Measurements from ENCODE around the gene ERICH2.
A peak's percentile ranks its signal among the peaks of the same experiment; 100 is the strongest.
"Not testable (repeated sequence)": the region's sequence is repeated elsewhere in the genome, so short reads cannot be mapped to it uniquely, and the experiment has no call there.

ERICH2 gene, protein sequence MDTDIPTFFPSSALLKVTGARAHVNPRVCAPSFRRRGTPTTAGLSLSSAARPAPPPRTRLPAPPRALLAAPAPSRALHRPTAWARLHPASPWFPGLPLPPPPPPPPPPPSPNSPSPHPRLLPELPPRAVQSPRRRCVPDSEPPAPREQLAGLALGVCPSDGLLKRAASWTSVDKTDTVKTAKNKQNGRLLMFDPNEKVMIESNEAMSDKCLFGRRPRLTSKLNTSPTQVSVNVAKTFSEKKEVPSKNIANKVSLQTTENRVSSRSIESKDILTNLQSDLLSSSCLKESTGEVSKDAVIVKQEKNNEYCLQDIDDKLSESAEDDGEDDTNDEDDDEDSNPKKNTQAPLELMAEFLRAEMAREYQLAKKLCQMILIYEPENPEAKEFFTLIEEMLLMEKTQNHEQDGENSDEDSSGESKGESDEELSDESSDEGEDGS

DNA sequence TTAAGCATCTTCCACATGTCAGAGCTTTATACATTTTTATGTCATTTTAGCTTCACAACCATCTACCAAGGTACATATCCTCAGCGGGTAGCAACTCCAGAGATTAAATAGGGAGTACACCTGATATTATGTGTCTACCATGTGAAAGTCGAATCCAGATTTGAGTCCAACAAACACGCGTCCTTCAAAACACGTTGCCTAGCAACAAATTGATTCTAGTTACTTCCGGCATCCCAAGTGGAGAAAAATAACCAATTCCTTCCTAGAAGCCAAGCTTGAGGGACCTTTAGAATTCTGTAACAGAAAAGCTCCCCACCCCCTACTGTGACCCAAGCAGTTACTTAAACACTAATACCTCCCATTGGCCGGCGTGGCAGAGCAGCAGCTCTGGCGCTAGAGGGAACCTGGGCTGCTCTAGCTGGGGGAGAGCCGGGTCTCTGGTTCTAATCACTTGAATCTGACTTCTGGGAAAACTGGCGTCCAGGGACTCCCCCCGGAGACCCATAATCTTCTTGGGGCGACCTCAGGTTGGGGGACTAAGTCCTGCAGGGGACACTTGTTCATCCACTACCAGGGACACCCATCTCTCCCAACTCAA lies at the start of gene ERICH2:
TSS of gene ERICH2 (plus strand) at position 371 of the 598 bp plus-strand sequence. CDS start 304 bp downstream, outside the sequence.
- peak; percentile 8 for DNase-seq

DNA sequence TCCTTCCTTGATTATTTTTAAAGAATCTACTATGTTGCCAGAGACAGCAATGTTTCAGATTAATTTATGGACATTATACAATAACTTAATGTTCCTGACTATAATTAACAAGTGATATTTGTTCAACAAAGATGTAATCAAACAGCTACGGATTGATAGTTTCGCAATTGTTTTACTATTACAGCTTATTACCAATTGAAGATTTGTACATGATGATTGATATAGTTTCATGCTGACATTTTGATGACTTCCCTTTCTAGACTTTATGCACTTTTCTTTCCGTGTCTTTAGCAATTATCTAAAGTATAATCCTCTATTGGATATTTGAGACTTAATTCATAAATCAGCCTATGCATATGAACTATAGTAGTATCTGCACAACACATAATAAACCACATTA lies 48.5 kb upstream of the ERICH2 start:
- DNase-seq = no peak

DNA sequence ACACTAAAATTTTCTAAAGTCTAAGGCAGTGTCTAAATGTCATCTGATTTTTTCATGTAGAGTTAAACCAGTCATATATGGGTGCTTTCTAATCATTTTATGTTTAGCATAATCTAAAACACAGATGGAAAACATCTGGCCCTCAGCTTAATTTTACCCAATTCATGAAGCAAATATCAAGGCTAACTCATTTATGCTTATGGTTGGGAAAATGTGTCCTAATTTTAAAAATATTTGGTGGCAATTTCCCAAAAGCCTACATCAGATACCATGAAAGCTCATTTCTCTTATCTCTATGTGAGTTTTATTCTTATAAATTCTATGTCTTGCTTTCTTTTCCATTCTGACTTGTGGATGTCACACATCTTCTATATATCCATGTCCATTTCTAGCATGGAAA lies 47.9 kb upstream of the ERICH2 start:
- no peak for DNase-seq

DNA sequence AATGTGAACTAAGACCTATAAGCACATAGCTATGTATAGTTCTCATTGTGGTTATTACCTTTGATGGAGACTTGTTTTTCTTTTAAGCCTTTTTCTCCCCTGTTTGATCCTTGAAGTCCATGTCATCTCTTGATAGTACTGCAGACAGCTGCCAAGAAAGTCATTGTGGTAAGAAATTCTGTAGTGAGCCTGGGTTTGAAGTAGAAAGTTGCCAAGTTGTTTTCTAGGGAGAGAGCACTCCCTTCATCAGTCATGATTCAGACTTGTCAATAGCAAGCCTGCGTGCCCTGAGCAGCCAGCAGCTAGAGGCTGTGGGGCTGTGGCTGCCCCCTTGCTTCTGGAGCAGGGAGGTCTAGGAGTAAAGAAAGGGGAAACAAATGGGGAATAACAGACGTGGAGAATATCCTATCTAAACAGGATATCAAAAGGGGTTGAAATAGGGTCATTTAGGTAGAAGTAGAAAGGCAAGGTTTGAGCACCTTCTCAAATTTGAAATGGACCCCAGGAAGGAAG lies 46.7 kb upstream of the ERICH2 start:
- DNase-seq = no peak

DNA sequence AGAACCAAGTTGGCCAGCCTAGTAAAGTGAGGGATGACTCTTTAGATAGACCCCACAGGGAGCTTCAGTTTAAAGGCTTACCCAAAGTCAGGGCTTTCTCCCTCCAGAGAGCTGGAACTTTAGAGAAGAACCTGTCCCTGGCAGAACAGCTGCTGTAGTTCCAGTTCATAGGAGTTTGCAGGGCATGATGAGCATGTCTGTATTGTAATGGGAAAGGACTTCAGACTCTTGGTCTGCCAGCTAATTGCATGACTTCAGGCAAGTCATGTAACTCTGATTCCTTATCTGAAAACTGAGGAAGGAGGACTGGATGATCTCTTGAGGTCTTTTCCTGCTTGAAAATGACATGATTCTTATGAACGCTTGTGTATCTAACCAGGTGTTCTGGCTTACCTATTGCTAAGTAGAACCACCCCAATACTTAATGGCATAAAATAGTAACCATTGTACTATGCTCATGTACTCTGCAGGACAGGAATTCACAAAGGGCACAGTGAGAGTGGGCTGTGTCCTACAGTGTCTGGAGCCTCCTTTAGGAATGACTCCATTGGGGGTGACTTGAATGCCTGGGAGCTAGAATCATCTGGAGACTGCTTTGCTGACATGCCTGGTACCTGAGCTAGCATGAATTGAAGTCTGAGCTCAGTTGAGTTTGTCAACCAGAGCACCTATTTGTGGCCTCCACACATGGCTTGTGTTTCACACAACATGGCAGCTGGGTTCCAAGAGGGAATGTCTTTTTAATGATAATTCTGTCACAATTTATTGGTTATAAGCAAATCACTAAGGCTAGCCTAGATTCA lies 36.2 kb upstream of the ERICH2 start:
- DNase-seq = no peak

DNA sequence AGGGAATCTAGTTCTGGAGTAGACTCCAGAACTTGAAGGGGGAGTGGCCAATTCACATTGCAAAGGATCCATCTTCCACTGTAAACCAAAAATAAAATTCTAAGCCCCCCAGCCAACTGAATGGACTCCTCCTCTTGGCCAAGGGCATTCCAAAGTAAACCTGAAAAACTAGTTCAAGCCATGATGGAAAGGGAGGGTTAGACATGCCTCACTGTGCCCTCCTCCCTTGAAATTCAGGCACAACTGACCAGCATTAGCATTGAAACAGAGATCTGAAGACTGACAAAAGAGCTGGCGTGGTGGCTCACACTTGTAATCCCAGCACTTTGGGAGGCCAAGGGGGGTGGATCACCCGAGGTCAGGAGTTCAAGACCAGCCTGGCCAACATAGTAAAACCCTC lies 35.6 kb upstream of the ERICH2 start:
- DNase-seq = not testable (repeated sequence)

DNA sequence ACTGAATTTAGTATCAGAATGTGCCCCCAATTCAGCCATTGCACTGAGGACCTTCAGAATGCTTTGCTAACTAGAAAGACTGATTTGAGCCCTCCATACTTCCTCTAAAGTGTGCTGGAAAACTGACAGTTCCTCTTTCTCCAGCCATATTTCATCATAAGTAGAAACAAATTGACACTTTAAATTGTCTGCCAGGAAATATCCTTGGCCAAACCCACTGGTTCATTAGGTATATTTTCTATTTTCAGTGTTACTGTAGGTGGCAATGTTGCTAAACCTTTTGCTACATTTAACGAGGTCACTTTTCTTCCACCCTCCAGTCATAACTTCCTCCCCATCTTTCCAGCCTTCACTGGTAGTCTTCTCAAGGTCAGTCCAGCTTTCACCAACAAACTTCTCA lies 33.5 kb upstream of the ERICH2 start:
- DNase-seq = no peak

DNA sequence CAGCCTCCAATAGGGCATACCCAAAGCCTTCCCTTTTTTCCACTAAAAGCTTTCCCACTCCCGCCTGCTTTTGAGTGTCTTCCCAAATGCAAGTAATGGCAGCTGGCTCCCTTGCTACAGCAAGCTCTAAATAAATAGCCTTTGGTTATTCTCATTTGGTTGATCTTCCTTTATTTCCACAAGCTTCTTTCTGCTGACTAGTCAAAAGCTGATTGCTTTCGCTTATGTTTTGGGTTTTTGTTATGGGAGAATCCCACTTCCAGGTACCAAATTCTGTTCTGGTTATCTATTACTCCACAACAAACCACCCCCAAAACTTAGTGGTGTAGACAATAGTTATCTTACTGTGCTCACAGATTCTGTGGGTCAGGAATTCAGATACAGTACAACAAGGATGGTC lies 32.8 kb upstream of the ERICH2 start:
- DNase-seq = no peak

DNA sequence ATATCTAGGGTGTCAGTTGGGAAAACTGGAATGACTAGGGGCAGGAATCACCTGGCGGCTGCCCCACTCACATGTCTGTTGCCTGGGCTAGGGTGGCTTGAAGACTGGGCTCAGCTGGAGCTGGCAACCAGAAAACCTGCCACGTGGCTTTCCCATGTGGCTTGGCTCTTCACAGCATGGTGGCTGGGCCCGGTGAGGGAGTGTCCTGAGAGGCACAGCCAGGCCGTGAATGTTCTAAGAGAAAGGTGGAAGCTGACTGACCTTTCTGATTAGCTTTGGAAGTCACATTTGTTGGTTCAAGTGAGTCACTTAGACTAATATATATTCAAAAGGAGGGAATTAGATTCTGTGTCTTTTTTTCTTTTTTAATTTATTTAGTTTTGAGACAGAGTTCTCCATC lies 32.4 kb upstream of the ERICH2 start:
- DNase-seq = no peak

DNA sequence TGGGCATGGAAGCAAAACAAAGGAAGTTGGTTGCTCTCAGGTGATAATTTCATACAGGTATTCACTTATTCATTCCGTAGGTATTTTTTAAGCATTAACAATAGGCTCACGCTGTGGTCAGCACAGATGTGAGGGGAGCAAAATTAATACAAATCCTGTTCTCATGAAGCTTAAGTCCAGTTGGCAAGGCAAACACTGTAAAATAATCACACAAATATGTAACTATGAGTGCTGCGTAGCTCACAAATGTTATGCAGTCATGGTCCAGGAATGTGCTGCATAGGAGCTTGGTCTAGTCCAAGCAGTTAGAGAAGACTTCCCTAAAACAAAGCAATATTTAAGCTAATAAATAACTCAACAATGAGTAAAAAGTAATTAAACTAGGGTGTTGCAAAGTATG lies 31.1 kb upstream of the ERICH2 start:
- DNase-seq = no peak

DNA sequence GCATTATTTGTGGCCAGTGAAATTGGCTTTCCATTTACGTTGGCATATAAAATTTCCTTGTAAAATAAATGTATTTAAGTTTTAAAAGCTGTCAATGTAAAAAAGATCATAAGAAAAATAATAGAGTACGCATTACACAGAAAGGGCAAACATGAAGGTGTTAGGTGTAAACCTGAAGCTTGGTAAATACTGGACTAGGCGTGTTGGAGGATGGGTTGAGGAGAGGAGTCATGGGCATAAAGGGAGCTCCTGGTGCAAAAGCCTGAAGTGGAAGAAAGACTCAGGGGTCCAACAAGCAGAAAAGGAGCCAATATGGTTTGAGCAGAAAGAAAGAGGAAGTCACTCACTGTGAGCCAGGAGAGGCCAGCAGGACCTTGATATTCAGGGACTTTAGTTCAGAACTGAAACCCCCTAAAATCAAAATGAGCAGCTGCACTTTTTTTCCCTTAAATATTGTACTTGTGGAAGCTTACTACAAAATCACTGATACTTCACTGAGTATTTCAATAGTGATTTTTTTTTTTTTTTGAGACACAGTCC lies 30.6 kb upstream of the ERICH2 start:
- DNase-seq = no peak

DNA sequence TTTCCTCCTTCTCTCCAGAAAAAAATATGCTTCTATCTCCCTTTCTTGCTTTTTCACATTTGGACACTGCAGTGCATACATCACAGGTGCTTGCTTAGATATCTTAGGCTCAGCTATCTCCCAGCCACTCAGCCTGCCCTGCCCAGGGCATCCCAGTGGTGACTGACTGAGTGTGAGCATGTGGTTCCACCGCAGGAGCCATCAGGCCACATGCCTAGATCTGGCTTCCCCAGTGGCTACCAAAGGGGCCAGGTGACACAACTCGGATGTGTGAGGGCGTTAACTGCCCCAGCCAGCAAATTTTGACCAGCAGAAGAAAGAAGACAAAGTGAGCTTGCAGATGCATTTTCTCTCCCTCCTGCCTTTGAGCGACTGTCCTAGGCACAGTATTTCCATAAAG lies 29.5 kb upstream of the ERICH2 start:
- no peak for DNase-seq

DNA sequence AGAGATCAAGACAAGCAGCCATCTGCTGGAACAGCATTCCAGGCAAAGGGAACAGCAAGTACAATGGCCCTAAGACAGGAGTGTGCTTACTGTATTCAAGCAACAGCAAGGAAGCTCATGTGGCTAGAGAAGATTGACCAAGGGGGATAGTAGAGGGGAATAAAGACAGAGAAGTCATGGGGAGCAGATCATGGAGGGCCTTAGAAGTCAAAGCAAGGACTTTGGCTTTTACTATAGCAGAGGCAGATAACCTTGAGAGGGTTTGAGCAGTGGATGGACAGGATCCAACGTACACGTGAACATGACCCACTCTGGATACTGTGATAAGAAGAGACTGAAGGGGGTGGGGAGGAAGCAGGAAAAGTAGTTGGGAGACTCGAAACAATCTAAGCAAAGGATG lies 28.2 kb upstream of the ERICH2 start:
- no peak for DNase-seq

DNA sequence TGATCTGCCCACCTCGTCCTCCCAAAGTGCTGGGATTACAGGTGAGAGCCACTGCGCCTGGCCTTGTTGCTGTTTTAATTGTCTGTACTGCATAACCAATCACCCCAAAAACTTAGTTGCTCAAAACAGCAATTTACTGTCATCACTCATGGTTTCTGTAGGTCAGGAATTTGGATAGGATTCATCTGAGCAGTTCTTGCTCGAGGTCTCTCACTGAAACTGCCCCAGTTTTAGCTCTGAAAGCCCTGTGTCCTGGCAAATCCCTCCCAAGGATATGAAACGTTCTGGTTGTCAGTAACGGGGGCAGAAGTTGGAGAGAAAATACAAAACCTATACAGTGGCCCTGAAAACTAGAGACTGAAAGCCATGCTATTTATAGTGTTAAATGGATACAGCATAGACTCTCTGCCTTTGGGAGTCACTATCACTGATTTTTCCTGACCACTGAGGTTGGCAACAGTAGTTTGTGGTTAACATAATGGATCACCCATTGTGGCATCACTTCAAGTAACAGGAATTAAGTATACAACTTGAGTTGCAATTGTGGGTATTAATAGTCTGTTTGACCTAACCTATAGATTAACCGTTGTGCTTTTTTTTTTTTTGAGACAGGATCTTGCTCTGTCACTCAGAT lies 27.2 kb upstream of the ERICH2 start:
- DNase-seq = no peak

DNA sequence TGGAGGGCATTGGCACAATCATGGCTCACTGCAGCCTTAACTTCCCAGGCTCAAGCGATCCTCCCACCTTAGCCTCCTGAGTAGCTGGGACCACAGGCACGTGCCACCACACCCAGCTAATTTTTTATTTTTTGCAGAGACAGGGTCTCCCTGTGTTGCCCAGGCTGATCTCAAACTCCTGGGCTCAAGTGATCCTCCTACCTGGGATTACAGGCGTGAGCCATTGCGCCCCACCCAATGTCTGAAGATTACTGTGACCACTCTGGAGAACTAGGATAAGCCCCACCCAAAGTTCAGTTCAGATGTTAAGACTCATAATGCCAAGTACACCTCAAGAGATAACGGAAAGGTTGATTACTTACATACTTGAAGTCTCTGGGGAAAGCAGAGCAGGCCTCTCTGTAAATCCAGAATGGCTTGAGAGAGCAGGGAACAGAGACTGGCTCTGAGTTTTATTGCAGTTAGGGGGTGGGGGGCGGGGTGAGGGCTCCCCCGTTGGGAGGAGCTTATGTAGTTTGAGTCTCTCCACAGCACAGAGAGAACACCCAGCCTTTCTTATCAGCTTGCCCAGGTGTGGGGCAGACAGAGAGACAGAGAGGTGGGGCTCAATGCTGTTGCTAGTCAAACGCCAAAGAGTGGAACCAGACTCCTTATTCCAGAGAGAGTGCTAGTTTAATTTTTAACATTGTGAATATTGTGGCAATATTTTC lies 26.5 kb upstream of the ERICH2 start:
- no peak for DNase-seq

DNA sequence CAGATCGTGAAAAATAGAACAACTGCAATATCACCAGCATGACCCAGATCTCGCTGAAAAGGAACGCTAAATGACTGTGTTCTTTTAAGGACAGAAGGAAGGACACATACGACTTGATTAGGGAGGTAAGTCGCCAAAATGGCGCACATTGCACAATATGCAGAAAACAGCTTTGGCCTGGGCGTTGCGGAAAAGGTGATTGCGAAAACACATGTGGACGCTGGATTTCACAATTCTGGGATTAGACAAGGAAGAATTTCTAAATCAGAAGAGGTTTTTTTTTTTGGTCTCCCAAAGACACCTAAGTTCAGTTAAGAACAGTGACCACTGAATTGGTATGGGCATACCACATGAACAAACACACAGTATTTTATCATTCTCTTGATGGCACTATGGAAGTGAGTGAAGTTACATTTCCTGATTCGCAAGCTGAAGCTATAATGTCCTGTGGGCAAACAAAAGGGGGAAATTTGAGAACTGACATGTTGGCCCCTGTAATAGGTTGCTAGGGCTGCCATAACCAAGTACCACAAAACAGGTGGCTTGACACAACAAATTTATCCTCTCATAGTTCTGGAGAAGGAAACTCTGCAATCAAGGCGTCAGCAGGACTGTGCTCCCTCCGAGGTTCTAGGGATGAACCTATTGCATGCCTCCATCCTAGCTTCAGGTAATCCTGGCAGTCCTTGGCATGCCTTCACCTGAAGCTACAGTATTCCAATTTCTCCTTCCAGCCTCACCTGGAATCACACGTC lies 25.8 kb upstream of the ERICH2 start:
- no peak for DNase-seq

DNA sequence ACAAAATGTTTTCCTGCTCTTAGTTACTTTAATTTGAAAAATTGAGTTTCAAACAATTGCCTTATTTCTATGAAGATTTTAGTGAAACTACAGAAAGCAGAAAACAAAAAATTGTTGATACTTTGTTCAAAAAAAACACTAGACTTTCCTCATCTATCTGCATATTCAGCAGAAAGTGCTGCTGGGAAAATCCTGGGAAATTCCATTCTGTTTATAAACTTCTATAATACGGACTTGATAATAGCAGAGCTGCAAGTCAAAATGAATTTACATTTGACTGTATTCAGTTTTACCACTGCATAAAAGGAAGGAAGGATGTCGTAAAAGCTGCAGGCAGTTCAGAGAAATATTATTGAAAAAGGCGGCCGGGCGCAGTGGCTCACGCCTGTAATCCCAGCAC lies 24.9 kb upstream of the ERICH2 start:
- no peak for DNase-seq

DNA sequence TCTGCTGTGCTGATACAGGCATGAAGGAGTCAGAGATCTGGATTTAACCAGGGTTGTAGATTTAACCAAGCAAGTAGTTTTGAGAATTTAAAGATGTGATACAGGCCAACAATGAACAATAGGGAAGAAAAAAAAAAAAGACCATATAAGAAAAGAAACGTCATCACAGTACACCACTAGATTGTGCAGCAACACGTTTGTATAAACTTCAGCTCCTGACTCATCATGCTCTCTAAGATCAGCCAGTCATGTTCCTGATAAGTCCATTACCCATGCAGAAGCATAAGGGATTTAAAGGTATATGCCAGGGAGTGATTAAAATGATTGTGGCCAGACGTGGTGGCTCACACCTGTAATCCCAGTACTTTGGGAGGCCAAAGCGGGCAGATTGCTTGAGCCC lies 22.3 kb upstream of the ERICH2 start:
- DNase-seq = no peak

DNA sequence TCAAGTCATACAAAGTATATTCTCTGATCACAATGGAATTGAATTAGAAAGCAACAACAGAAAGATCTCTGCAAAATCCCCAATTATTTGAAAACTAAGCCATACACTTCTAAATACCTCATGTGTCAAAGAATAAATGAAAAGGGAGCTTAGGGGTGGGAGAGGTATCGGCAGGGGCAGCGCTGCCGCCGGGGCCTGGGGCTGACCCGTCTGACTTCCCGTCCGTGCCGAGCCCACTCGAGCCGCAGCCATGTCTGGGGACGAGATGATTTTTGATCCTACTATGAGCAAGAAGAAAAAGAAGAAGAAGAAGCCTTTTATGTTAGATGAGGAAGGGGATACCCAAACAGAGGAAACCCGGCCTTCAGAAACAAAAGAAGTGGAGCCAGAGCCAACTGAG lies 18.6 kb upstream of the ERICH2 start:
- not testable (repeated sequence) for DNase-seq

DNA sequence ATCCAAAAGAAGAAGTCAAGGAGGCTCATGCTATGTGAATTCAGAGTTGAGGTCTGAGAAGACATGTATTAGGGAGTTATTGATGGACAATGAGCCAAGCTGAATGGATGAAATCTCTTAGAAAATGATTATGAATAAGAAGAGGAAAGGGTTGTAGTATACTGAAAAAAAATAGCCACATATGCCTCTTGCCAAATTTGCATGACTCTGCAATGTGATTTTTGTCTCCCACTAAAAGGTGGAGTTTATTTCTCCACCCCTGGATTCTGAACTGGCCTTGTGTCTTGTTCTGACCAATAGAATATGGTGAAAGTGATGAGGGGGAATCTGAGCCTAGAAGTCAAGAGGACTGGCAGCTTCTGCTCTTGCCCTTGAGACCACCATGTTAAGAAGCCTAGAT lies 8.6 kb upstream of the ERICH2 start:
- DNase-seq = no peak

DNA sequence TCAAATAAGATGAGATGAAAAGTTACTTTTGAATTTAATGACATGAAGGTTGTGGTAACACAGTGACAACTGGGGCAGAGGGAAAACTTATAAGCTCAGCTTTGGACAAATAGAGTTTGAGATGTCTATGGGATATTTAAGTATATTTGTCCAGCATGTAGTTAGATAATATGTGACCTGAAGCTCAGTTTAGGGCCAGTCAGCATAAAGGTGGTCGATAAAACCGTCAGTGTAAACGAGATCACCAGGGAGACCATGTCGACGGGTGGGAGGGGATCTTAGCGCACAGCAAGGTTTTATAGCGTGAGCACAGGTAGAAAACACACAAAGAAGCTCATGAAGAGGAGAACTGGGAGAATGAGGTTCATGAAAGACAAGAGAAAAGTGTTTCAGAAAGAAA lies 7.4 kb upstream of the ERICH2 start:
- no peak for DNase-seq
